KMS-11 (cell line): Measurements from ENCODE around the gene GLB1L2.

Source experiments
- H2AFZ ChIP-seq: fragments of 200-600 bp; sonication (generic); 2 replicates; pipeline ENCODE4 v1.6.1; 2016; ENCODE audit warnings: antibody characterized with exemption, mixed run types, low read depth
- H3K27ac ChIP-seq: fragments of 200-600 bp; sonication (generic); 2 replicates; pipeline ENCODE4 v1.6.1; 2016; ENCODE audit warnings: mild to moderate bottlenecking, mixed run types
- H3K27me3 ChIP-seq: fragments of 200-600 bp; sonication (generic); 2 replicates; pipeline ENCODE4 v1.6.1; 2017; ENCODE audit warnings: mild to moderate bottlenecking, low read depth, mixed run types, moderate library complexity; ENCODE audit not compliant: insufficient read depth
- H3K36me3 ChIP-seq: fragments of 200-600 bp; sonication (generic); 2 replicates; pipeline ENCODE4 v1.6.1; 2017; ENCODE audit warnings: mild to moderate bottlenecking, mixed run types; ENCODE audit not compliant: insufficient read depth
- H3K4me1 ChIP-seq: fragments of 200-600 bp; sonication (generic); 2 replicates; pipeline ENCODE4 v1.6.1; 2016; ENCODE audit warnings: mild to moderate bottlenecking, low read depth, mixed run types; ENCODE audit not compliant: poor library complexity, severe bottlenecking
- H3K4me2 ChIP-seq: fragments of 200-600 bp; sonication (generic); 2 replicates; pipeline ENCODE4 v1.7.0; 2016; ENCODE audit warnings: mild to moderate bottlenecking, mixed run types
- H3K4me3 ChIP-seq: fragments of 200-600 bp; sonication (generic); IDR thresholded peaks from 2 replicates; pipeline ENCODE4 v1.6.1; 2017; ENCODE audit warnings: low read depth, low read length, mixed read lengths; ENCODE audit not compliant: insufficient read depth
- H3K79me2 ChIP-seq: fragments of 200-600 bp; sonication (generic); 2 replicates; pipeline ENCODE4 v1.6.1; 2016; ENCODE audit warnings: low read depth, mixed run types; ENCODE audit not compliant: insufficient read depth
- H3K9ac ChIP-seq: fragments of 200-600 bp; sonication (generic); 2 replicates; pipeline ENCODE4 v1.6.1; 2016; ENCODE audit warnings: mild to moderate bottlenecking, mixed run types
- H4K20me1 ChIP-seq: fragments of 200-600 bp; sonication (generic); 2 replicates; pipeline ENCODE4 v1.6.1; 2016; ENCODE audit warnings: mild to moderate bottlenecking, mixed run types; ENCODE audit not compliant: insufficient read depth
- TF ChIP-seq, protein P1 (sequence below): fragments of 200-600 bp; sonication (generic); conservative IDR thresholded peaks from 2 replicates; pipeline ENCODE4 v1.6.1; 2017; ENCODE audit warnings: low read depth, mild to moderate bottlenecking, antibody characterized with exemption, low read length, moderate library complexity, mixed read lengths

The GLB1L2 gene

DNA sequence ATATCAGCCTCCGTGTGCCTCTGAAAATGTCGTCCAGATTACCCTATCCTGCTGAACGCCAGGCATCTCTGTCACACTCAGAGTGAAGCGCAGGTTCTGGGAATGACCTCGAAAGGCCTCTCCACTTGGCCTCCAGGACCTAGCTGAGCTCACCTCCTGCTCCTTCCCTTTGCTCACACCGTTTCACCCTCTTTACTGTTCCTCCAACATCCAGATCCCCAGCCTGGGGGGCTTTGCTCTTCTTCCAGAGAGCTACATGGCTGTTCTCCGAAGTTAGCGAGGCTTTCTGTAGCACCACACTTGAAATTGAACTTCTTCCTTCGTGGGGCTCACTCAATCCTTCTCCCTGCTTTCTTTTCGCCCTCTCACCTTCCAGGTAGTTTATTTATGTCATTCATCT is 27.9 kb downstream of the GLB1L2 start:
- H3K36me3 ChIP-seq = no peaks in the 10 kb centered on the region
- H3K27me3 ChIP-seq = no peaks in the 10 kb centered on the region
- no peak overlapping the region for H2AFZ ChIP-seq
- no peaks in the 10 kb centered on the region for H3K4me1 ChIP-seq
- no peak overlapping the region for H3K4me3 ChIP-seq
- no peak overlapping the region for H3K4me2 ChIP-seq
- no peaks in the 10 kb centered on the region for H3K79me2 ChIP-seq
- no peak overlapping the region for H3K27ac ChIP-seq
- TF ChIP-seq, protein P1, sequence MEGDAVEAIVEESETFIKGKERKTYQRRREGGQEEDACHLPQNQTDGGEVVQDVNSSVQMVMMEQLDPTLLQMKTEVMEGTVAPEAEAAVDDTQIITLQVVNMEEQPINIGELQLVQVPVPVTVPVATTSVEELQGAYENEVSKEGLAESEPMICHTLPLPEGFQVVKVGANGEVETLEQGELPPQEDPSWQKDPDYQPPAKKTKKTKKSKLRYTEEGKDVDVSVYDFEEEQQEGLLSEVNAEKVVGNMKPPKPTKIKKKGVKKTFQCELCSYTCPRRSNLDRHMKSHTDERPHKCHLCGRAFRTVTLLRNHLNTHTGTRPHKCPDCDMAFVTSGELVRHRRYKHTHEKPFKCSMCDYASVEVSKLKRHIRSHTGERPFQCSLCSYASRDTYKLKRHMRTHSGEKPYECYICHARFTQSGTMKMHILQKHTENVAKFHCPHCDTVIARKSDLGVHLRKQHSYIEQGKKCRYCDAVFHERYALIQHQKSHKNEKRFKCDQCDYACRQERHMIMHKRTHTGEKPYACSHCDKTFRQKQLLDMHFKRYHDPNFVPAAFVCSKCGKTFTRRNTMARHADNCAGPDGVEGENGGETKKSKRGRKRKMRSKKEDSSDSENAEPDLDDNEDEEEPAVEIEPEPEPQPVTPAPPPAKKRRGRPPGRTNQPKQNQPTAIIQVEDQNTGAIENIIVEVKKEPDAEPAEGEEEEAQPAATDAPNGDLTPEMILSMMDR = no peak
- H3K9ac ChIP-seq = no peak overlapping the region
- no peaks in the 10 kb centered on the region for H4K20me1 ChIP-seq

DNA sequence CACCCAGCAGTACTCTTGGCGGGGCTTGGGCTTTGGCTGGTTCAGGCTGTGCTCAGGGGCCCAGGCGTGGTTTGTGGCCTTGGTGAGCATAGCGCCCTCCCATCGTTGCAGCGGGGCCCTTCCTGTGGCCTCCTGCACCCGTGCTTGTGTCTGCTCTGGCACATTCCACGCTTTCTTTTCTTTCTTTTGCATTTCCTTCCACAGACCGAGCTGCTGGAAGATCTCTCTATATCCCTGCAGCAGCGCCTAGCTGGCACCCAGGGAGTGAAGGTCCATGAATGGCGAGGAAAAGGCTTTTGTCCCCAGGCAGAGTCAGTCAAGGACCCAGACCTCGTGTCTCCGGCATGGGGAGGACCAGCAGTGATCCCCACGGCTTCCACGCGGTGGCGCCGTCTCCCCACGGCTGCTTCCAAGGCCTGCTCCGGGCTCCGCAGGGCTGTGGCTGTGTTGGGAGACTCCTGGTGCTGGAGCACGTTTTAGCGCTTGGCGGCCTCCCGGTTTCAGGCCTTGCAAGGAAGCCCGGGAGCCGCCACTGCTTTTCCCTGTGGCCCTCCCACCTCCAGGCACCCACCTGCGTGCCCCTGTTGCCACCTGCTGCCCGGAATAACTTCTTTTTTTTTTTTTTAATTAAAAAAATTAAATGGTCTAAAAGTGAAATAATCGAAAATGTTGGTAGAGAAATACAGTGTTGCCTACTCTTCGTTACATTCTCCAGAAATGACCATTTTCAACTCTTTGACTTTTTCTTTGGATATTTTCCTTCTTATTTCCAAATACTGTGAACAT is 28.5 kb downstream of the GLB1L2 start:
- H3K9ac ChIP-seq = no peak overlapping the region
- H2AFZ ChIP-seq = no peak overlapping the region
- H4K20me1 ChIP-seq = no peaks in the 10 kb centered on the region
- no peaks in the 10 kb centered on the region for H3K27me3 ChIP-seq
- H3K4me2 ChIP-seq = no peak overlapping the region
- H3K4me1 ChIP-seq = no peaks in the 10 kb centered on the region
- TF ChIP-seq, protein P1 = no peak
- H3K4me3 ChIP-seq = no peak overlapping the region
- no peaks in the 10 kb centered on the region for H3K36me3 ChIP-seq
- no peaks in the 10 kb centered on the region for H3K79me2 ChIP-seq
- H3K27ac ChIP-seq = no peak overlapping the region

DNA sequence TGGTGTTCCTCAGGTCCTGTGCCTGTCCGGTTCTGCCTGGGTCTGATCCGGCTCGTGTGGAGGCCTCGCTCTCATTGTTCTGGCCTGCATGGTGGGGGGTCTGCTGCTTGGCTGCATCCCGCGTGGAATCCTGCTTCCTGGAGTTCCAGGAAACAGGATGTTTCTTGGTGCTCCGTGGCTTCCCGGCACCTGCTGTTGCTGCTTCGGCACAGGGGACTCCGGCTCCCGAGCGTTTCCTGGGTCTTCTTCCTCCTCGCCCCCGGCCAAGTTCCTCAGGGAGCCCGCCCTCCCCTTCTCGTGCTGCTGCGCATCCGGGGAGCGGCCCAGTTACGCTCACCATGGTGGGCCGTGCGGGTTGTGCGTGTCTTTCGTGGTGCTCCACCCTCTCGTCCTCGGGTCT is 29.9 kb downstream of the GLB1L2 start:
- Histone ChIP-seq H3K4me2 (no peak overlapping the region), H3K27me3 (no peaks in the 10 kb centered on the region), H3K27ac (no peak overlapping the region), H3K4me3 (no peak overlapping the region), H2AFZ (no peak overlapping the region), H3K79me2 (no peaks in the 10 kb centered on the region), H4K20me1 (no peaks in the 10 kb centered on the region), H3K36me3 (no peaks in the 10 kb centered on the region), H3K4me1 (no peaks in the 10 kb centered on the region), H3K9ac (no peak overlapping the region)
- TF ChIP-seq, protein P1 = no peak

DNA sequence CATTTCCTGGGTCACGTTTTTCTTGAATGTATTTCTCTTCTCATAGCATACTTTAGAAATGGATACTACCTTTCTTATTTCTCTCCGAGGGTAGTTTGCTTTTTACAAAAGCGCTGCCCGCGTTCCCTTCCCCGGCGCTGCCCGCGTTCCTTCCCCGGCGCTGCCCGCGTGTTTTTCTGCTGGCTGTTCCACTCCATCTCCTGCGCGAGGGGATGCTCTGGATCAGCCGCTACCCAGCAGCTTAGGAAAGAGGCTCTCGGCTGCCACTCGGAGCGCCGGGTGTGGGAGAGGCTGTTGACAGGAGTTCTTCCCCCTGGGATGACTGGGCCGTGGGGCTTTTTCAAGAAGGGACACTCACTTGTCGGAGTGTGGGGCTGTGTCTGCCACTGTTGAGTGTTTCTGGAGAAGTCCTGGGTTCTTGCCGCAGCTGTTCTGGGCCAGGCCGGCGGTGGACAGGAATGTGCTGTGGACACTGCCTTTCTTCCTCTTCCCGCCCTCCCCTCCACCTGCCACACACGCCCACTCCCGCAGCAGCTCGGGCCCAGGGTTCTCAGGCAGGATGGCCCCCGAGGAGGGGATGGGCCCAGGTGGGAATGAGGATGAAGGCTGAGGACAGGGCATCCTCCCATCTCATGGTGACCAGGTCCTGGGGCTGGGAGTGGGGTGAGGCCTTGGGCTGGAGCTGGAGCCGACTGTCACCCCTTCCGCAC is 30.6 kb downstream of the GLB1L2 start:
- no peaks in the 10 kb centered on the region for H3K36me3 ChIP-seq
- no peaks in the 10 kb centered on the region for H3K79me2 ChIP-seq
- no peak overlapping the region for H2AFZ ChIP-seq
- no peak overlapping the region for H3K9ac ChIP-seq
- H3K27ac ChIP-seq = no peak overlapping the region
- no peaks in the 10 kb centered on the region for H4K20me1 ChIP-seq
- H3K27me3 ChIP-seq = no peaks in the 10 kb centered on the region
- TF ChIP-seq, protein P1 = no peak
- no peak overlapping the region for H3K4me2 ChIP-seq
- H3K4me3 ChIP-seq = no peak overlapping the region
- no peaks in the 10 kb centered on the region for H3K4me1 ChIP-seq
